ENCODE measurements around the gene B4GALNT1.
"Not testable (repeated sequence)": the region's sequence is repeated elsewhere in the genome, so short reads cannot be mapped to it uniquely, and the experiment has no call there.

The B4GALNT1 gene

GRCh38 chr12:57620245-57620935, 12.6 kb downstream of the B4GALNT1 start:
- DNase-seq: no peak

- no peak for DNase-seq
Measured at GRCh38 chr12:57619434-57620244, 13.4 kb downstream of the B4GALNT1 start.

GRCh38 chr12:57618966-57619433, 14.0 kb downstream of the B4GALNT1 start:
- no peak for DNase-seq

- not testable (repeated sequence) for DNase-seq
Measured at GRCh38 chr12:57618431-57618830, 14.6 kb downstream of the B4GALNT1 start.

GRCh38 chr12:57617942-57618341, 15.1 kb downstream of the B4GALNT1 start:
- DNase-seq: no peak

GRCh38 chr12:57616383-57617101, 16.5 kb downstream of the B4GALNT1 start:
- DNase-seq: no peak

GRCh38 chr12:57615637-57616036, 17.4 kb downstream of the B4GALNT1 start:
- DNase-seq: no peak

- no peak for DNase-seq
Measured at GRCh38 chr12:57614948-57615500, 18.0 kb downstream of the B4GALNT1 start.

GRCh38 chr12:57614178-57614947, 18.6 kb downstream of the B4GALNT1 start:
- no peak for DNase-seq

GRCh38 chr12:57613427-57614109, 19.4 kb downstream of the B4GALNT1 start:
- no peak for DNase-seq

- no peak for DNase-seq
Measured at GRCh38 chr12:57612711-57613426, 20.1 kb downstream of the B4GALNT1 start.

GRCh38 chr12:57611827-57612710, 20.9 kb downstream of the B4GALNT1 start:
- DNase-seq: no peak

- no peak for DNase-seq
Measured at GRCh38 chr12:57611108-57611826, 21.7 kb downstream of the B4GALNT1 start, which contains the start of gene ARHGEF25. Gene ARHGEF25, plus strand, starts transcription at chr12:57611435. Its CDS starts 460 bp downstream, at chr12:57611895.

- no peak for DNase-seq
Measured at GRCh38 chr12:57610554-57611107, 22.4 kb downstream of the B4GALNT1 start.

- DNase-seq: no peak
Measured at GRCh38 chr12:57609781-57610553, 23.0 kb downstream of the B4GALNT1 start.

- no peak for DNase-seq
Measured at GRCh38 chr12:57609101-57609780, 23.8 kb downstream of the B4GALNT1 start.

GRCh38 chr12:57607958-57608663, 24.9 kb downstream of the B4GALNT1 start:
- no peak for DNase-seq

Data from amniotic stem cell (primary cell).